NCI-H774 (cell line): ENCODE data around the gene YES1.
"Not testable (repeated sequence)": the region's sequence is repeated elsewhere in the genome, so short reads cannot be mapped to it uniquely, and the experiment has no call there.

ENCODE experiments used
- DNase-seq: peaks from one replicate; lab custom pipeline; 2025; lab: John Stamatoyannopoulos, UW

Gene YES1

DNA sequence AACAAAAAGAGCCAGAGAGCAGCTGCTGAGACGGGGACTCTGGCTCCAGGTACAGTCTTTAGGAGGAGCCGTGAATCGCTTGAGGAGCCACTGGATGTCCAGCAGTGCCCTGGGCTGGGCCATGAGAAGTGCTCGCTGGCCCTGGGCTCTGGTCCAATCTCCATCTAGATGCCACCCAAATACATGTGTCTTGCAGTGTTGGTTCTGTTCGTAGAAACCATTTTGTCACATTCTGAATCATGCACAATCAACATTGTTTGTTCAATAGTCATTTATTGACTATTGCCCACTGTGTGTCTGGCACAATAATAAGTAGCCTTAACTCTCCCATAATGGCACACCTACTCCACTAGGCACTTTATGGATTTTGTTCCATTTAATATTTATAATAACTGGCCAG, 128.5 kb downstream of the YES1 start:
- no peak for DNase-seq

- DNase-seq, result no peak
Observed at GRCh38 chr18:682833-683232, 129.2 kb downstream of the YES1 start.

- DNase-seq, result not testable (repeated sequence)
Observed at GRCh38 chr18:682416-682815, 129.6 kb downstream of the YES1 start.

- no peak for DNase-seq
Observed at GRCh38 chr18:681985-682384, 130.1 kb downstream of the YES1 start.

GRCh38 chr18:680392-680791, 131.7 kb downstream of the YES1 start:
- DNase-seq, result no peak

GRCh38 chr18:679516-679915, 132.5 kb downstream of the YES1 start:
- no peak for DNase-seq

DNA sequence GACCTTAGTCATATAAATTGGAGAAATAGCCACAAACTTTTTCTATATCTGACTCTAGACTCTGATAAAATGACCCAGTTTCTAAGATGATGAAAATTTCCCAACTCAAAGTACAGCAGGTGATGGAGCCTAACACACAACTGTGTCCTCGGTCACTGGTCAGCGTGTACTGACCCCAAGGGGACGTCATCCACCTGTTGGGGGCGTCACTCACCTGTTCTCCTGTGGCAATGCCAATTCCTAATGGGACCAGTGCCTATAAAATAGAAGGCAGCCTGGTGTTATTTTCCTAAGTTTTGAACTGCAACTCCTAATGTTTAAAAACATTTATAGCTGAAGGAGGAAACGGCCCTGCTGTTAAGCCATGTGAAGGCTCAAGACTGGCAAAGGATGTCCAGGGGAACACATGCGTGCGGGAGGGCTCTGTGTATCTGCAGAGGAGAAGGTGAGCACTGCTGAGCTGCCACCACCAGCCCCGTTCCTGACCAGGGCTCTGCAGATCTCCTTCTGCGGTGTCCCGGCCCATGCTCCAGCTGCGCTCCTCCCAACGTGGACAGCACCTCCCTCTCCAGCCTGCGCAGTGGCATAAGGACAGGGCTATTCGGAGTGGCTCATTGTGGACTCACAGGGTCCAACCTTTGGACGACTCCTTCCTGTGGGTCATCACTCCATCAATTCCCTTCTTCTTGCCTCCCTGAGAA, 133.4 kb downstream of the YES1 start:
- no peak for DNase-seq

DNA sequence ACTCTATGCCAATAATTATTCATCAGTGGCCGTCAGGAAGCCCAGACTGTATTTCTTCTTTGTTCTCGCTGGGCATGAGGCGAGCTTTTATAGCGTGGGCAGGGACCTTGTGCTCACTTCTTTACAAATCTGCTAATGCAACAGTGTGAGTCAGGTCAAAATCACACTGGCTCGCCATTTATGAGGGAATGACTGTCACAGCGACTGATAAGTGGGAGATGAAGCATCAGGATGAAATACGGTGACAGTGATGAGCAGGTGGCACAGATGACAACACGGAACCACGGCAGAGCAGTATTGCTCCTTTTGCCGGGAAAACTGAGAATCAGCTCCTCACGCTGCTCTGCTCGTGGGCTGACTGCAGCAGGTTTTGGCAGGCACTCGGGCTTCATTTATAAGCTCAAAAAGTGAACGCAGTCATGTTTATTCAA, 134.1 kb downstream of the YES1 start:
- no peak for DNase-seq

- DNase-seq, result no peak
Observed at GRCh38 chr18:677145-677544, 134.9 kb downstream of the YES1 start.

GRCh38 chr18:676736-677135, 135.3 kb downstream of the YES1 start:
- no peak for DNase-seq

DNA sequence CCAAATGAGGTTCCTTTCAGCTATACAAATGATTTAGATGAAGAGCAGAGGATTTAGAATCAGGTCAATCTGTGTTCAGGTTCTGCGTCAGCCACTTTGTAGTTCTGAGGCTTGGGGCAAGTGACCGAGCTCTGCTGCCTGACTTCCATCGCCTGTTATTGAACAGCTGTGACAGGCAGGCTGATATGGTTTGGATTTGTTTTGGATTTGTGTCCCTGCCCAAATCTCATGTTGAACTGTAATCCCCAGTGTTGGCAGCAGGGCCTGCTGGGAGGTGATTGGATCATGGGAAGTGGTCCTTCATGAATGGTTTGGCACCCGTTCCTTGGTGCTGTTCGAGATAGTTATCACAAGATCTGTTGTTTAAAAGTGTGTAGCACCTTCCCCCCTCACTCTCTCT, 136.0 kb downstream of the YES1 start:
- no peak for DNase-seq

GRCh38 chr18:675307-675706, 136.7 kb downstream of the YES1 start:
- DNase-seq, result no peak

DNA sequence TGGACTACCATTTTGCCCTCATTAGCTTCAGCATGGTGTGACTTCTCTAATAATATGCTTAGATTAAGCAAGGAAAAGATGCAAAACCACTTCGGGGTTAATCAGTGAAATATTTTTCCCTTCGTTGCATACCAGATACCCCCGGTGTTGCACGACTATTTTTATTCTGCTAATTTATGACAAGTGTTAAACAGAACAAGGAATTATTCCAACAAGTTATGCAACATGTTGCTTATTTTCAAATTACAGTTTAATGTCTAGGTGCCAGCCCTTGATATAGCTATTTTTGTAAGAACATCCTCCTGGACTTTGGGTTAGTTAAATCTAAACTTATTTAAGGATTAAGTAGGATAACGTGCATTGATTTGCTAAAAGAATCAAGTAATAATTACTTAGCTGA, 138.3 kb downstream of the YES1 start:
- DNase-seq, result no peak

DNA sequence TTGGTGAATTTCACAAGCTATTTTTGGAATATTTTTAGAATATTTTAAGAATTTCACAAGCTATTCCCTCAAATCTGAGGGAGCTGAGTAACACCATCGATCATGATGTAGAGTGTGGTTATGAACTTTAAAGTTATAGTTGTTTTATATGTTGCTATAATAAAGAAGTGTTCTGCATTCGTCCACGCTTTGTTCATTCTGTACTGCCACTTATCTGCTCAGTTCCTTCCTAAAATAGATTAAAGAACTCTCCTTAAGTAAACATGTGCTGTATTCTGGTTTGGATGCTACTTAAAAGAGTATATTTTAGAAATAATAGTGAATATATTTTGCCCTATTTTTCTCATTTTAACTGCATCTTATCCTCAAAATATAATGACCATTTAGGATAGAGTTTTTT, 138.7 kb downstream of the YES1 start:
- no peak for DNase-seq
